Prostate gland (tissue), 2 donors: Measurements from ENCODE around the gene CUX1.

ENCODE experiments used
- CTCF ChIP-seq, 4 experiments: fragments of 200-600 bp in 2 of 4; fragments of 450-650 bp in 2 of 4; sonication (generic) in 2 of 4; IDR thresholded peaks; 1 replicate in 3 of 4; 2 replicates in 1 of 4; pipeline ENCODE4 v1.5.1; 2016 to 2019; ENCODE audit warnings: antibody characterized with exemption in 4 of 4, mild to moderate bottlenecking in 2 of 4, moderate library complexity in 2 of 4
- POLR2A ChIP-seq: fragments of 450-650 bp; IDR thresholded peaks from one replicate; pipeline ENCODE4 v1.6.1; 2016; ENCODE audit warnings: antibody characterized with exemption, mild to moderate bottlenecking
- POLR2AphosphoS5 ChIP-seq: sonication (generic); formaldehyde crosslinking; IDR thresholded peaks from one replicate; pipeline ENCODE4 v1.6.1; 2017; ENCODE audit warnings: antibody characterized with exemption

GRCh38 chr7:101991860-101992259, 174.4 kb downstream of the CUX1 start:
- TF ChIP-seq CTCF (IDR thresholded peaks at IDR 0.05) (no peak), POLR2A (no peak), POLR2AphosphoS5 (no peak)
